Smooth muscle cell (in vitro differentiated cells): ENCODE measurements around the gene OGFRL1. TPM values are rescaled to one million over a fixed set of nuclear protein-coding genes. Genes with fewer than 3 reads are reported as not detected.

Source experiments
- DNase-seq: peaks from one replicate; lab custom pipeline; 2025; ENCODE audit not compliant: unreplicated experiment; lab: John Stamatoyannopoulos, UW
- H2AFZ ChIP-seq: fragments of 200-600 bp; sonication (generic); 2 replicates; pipeline ENCODE4 v1.6.0; 2016; ENCODE audit warnings: antibody characterized with exemption, low read depth, mild to moderate bottlenecking
- H3F3A ChIP-seq: fragments of 200-600 bp; sonication (generic); 2 replicates; pipeline ENCODE4 v1.6.0; 2017; ENCODE audit warnings: antibody characterized with exemption, low read depth
- H3K27ac ChIP-seq: fragments of 200-600 bp; sonication (generic); 2 replicates; pipeline ENCODE4 v1.5.1; 2016; ENCODE audit warnings: low read depth, mild to moderate bottlenecking
- H3K27me3 ChIP-seq: fragments of 200-600 bp; sonication (generic); 2 replicates; pipeline ENCODE4 v1.6.1; 2016; ENCODE audit warnings: low read depth, mild to moderate bottlenecking
- H3K36me3 ChIP-seq: fragments of 200-600 bp; sonication (generic); 2 replicates; pipeline ENCODE4 v1.5.1; 2016; ENCODE audit warnings: low read depth
- H3K4me1 ChIP-seq: fragments of 200-600 bp; sonication (generic); 2 replicates; pipeline ENCODE4 v1.5.1; 2016; ENCODE audit warnings: low read depth
- H3K4me2 ChIP-seq: fragments of 200-600 bp; sonication (generic); 2 replicates; pipeline ENCODE4 v1.6.0; 2016; ENCODE audit warnings: mild to moderate bottlenecking
- H3K4me3 ChIP-seq: fragments of 200-600 bp; sonication (generic); 2 replicates; pipeline ENCODE4 v1.5.1; 2016; ENCODE audit warnings: mild to moderate bottlenecking
- H3K79me2 ChIP-seq: fragments of 200-600 bp; sonication (generic); 2 replicates; pipeline ENCODE4 v1.6.0; 2016; ENCODE audit warnings: low read depth, mild to moderate bottlenecking
- H3K9ac ChIP-seq: fragments of 200-600 bp; sonication (generic); 2 replicates; pipeline ENCODE4 v1.6.0; 2016; ENCODE audit warnings: low read depth
- H3K9me3 ChIP-seq: fragments of 200-600 bp; sonication (generic); replicated peaks from 2 replicates; pipeline ENCODE4 v1.5.1; 2016; ENCODE audit warnings: low read depth
- H4K20me1 ChIP-seq: fragments of 200-600 bp; sonication (generic); 2 replicates; pipeline ENCODE4 v1.6.0; 2016; ENCODE audit warnings: low read depth
- WGBS: methylation state at CpG from one replicate; pipeline ENCODE4 v1.1.7; 2016; ENCODE audit warnings: low lambda C conversion rate; 5-methylcytosine and 5-hydroxymethylcytosine counted together
- polyA plus RNA-seq: library from polyadenylated mRNA; unstranded; fragments of >200 nt; fragmentation: Nextera tagmentation; extraction: Ambion mirVana; gene quantifications from 2 replicates; pipeline ENCODE4 v1.2.1, GENCODE V29; 2016
- total RNA-seq: library from RNA; depleted of rRNA; stranded (reverse); fragments of >200 nt; gene quantifications from 2 replicates; pipeline ENCODE4 v1.2.3, GENCODE V29; 2014
- TF ChIP-seq, protein P1 (sequence below): fragments of 200-600 bp; sonication (generic); IDR thresholded peaks from 2 replicates; pipeline ENCODE4 v1.5.1; 2017; ENCODE audit warnings: borderline replicate concordance, mild to moderate bottlenecking, antibody characterized with exemption; ENCODE audit not compliant: insufficient read depth, poor library complexity, severe bottlenecking

The OGFRL1 gene
- total and polyA plus RNA-seq, 2 experiments from 2014 or later, result 20.7 to 56.4 TPM

DNA sequence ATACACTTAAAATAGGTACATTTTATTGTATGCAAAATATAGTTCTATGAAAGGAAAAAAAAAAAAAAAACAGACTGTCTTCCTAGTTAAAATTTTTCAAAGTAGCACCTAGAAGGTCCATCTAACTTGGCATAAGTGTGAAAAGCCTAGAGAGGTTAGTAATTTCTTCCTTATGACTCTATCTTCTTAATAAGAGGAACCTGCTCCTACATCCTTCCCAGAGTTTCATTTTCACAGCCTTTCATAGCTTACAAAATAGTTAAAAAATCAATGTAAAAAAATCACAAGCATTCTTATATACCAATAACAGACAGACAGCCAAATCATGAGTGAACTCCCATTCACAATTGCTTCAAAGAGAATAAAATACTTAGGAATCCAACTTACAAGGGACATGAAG is 28.8 kb downstream of the OGFRL1 start:
- no peak overlapping the region for H2AFZ ChIP-seq
- no peaks in the 10 kb centered on the region for H3K4me1 ChIP-seq
- H3F3A ChIP-seq, result no peaks in the 10 kb centered on the region
- no peaks in the 10 kb centered on the region for H3K79me2 ChIP-seq
- H4K20me1 ChIP-seq, result no peaks in the 10 kb centered on the region
- H3K27ac ChIP-seq, result no peak overlapping the region
- TF ChIP-seq, protein P1, sequence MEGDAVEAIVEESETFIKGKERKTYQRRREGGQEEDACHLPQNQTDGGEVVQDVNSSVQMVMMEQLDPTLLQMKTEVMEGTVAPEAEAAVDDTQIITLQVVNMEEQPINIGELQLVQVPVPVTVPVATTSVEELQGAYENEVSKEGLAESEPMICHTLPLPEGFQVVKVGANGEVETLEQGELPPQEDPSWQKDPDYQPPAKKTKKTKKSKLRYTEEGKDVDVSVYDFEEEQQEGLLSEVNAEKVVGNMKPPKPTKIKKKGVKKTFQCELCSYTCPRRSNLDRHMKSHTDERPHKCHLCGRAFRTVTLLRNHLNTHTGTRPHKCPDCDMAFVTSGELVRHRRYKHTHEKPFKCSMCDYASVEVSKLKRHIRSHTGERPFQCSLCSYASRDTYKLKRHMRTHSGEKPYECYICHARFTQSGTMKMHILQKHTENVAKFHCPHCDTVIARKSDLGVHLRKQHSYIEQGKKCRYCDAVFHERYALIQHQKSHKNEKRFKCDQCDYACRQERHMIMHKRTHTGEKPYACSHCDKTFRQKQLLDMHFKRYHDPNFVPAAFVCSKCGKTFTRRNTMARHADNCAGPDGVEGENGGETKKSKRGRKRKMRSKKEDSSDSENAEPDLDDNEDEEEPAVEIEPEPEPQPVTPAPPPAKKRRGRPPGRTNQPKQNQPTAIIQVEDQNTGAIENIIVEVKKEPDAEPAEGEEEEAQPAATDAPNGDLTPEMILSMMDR, result no peak
- no peaks in the 10 kb centered on the region for H3K27me3 ChIP-seq
- no peak for DNase-seq
- H3K9ac ChIP-seq, result no peak overlapping the region
- no peak overlapping the region for H3K4me3 ChIP-seq
- H3K4me2 ChIP-seq, result no peak overlapping the region
- H3K9me3 ChIP-seq, result no peaks in the 10 kb centered on the region
- no peaks in the 10 kb centered on the region for H3K36me3 ChIP-seq

DNA sequence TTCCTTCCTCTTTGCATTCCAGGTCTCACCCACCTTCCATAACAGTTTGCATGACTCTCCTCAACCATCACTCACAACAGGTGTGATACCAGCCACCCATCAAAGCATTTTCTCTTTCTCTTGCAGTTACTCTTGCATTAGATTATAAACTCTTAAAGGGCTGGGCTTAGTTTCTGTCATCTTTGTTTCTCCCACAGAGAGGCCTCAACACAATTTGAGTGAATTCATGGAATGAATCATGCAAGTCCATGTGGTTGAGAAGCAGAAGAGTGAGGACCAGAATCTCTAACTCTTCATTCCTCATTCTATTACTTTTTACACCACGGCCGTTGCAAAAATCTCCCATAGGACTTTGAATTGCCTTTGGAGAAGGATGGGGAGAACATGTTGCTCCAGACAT is 31.4 kb downstream of the OGFRL1 start:
- Histone ChIP-seq H3K9me3 (no peaks in the 10 kb centered on the region), H3K36me3 (no peaks in the 10 kb centered on the region), H4K20me1 (no peaks in the 10 kb centered on the region), H3K4me1 (no peaks in the 10 kb centered on the region), H3K27me3 (no peaks in the 10 kb centered on the region), H3K79me2 (no peaks in the 10 kb centered on the region), H3K4me2 (no peak overlapping the region), H3K4me3 (no peak overlapping the region), H3F3A (no peaks in the 10 kb centered on the region), H3K27ac (no peak overlapping the region), H3K9ac (no peak overlapping the region), H2AFZ (no peak overlapping the region)
- DNase-seq, result no peak
- TF ChIP-seq, protein P1, result no peak
- WGBS, result 96% methylated on average over 2 of the region's 2 CpGs

DNA sequence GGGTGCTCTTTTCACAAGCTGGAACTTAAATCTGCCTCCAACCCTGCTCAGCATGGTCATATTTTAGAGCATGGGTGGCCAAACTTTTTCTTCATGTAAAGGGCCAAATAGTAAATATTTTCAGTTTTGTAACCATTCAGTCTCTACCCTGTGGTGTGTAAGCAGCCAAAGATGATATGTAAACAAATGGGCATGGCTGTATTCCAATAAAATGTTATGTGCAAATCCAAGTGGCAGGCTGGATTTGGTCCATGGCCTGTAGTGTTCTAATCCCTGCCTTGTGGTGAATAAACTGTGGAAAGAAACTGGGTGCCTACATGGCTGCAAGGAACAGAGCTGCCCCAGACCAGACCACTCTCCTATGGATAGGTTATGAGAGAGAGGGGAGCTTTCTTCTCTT is 32.7 kb downstream of the OGFRL1 start:
- Histone ChIP-seq H3F3A (no peaks in the 10 kb centered on the region), H3K4me1 (no peaks in the 10 kb centered on the region), H3K27me3 (no peaks in the 10 kb centered on the region), H4K20me1 (no peaks in the 10 kb centered on the region), H3K4me2 (no peak overlapping the region), H3K36me3 (no peaks in the 10 kb centered on the region), H3K79me2 (no peaks in the 10 kb centered on the region), H2AFZ (no peak overlapping the region), H3K9me3 (no peaks in the 10 kb centered on the region), H3K9ac (no peak overlapping the region), H3K4me3 (no peak overlapping the region), H3K27ac (no peak overlapping the region)
- no peak for DNase-seq
- TF ChIP-seq, protein P1, result no peak

DNA sequence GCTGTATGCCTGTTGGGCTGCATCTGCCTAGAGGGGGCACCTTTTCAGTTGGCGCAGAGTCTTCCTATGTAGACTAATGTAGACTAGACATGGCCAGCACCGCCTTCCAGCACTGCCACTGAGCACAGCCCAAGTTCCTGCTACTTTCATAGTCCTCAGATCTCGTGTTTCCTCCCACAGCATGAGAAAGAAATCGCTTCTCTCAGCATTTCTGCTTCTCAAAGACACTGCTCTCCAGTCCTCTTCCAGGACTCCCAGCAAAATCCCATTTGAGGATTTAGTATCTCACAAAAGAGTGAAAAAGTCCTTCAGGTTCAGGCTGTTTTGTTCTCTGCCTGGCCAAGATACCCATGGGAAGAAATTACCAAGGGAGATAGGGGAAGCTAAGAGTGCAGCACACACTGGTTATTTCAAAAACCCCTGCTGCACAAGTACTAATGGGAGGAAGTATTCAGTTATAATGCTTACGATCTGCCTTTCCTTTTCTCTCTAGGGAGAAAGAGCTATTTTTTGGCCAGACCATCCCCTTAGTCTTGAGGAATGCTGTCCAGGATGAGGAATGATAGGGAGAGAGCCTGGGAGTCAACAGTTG is 35.7 kb downstream of the OGFRL1 start:
- no peak overlapping the region for H3K9ac ChIP-seq
- H3K27ac ChIP-seq, result no peak overlapping the region
- H3K36me3 ChIP-seq, result no peaks in the 10 kb centered on the region
- TF ChIP-seq, protein P1, result no peak
- no peaks in the 10 kb centered on the region for H3F3A ChIP-seq
- no peaks in the 10 kb centered on the region for H3K79me2 ChIP-seq
- no peak overlapping the region for H3K4me3 ChIP-seq
- no peaks in the 10 kb centered on the region for H3K4me1 ChIP-seq
- H3K9me3 ChIP-seq, result no peaks in the 10 kb centered on the region
- no peaks in the 10 kb centered on the region for H3K27me3 ChIP-seq
- DNase-seq, result no peak
- no peak overlapping the region for H3K4me2 ChIP-seq
- no peak overlapping the region for H2AFZ ChIP-seq
- 89% methylated on average over 5 of the region's 5 CpGs for WGBS
- no peaks in the 10 kb centered on the region for H4K20me1 ChIP-seq
